Measurements from ENCODE around the gene BRAF.
"Not testable (repeated sequence)": the region's sequence is repeated elsewhere in the genome, so short reads cannot be mapped to it uniquely, and the experiment has no call there.

Gene BRAF

DNA sequence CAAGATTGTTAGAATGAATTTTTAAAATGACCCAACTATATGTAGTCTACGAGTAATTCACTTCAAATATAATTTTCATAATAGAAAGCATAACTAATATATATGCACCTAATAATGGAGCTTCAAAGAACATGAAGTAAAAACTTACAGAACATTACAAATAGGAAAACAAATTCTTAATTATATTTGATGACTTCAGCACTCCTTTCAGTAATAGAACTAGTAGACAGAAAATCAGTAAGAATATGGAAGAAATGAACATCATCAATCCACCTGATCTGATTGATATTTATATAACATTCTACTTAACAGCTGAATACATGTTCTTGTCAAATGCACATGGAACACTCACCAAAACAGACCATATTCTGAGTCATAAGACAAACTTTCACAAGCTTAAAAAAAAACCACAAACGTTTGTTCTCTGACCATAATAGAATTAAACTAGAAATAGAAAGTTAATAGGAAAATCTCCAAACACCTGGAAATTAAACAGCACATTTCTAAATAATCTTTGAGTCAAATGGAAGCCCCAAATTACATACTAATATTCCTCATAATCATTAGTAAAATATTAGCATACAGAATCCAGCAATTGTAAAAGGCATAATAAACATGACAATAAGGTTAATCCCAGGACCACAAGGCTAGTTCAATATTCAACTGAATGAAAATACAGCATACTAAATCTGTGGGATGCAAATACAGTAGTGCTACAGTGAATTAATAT, 48.0 kb downstream of the BRAF start:
- DNase-seq (ENCODE audit: low spot score): peak; percentile 52

DNA sequence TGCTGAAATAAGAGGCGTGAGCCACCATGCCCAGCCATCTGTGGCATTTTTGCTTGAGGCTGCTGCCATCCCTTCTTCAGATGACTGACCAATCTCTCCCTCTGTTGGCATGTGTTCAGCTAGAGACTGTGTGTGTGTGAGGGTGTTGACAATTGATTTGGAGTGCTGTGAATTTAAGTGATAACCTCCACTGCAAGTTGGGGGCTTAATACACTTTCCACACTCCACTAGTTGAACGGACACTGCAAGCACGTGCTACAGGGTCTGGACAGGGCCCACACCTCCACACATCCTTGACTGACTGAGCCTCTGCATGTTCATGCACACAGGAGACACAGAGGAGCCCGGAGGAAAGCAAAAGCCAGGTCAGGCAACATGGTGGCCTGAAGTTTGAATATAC, 51.3 kb downstream of the BRAF start:
- DNase-seq (ENCODE audit: low spot score): no peak

DNA sequence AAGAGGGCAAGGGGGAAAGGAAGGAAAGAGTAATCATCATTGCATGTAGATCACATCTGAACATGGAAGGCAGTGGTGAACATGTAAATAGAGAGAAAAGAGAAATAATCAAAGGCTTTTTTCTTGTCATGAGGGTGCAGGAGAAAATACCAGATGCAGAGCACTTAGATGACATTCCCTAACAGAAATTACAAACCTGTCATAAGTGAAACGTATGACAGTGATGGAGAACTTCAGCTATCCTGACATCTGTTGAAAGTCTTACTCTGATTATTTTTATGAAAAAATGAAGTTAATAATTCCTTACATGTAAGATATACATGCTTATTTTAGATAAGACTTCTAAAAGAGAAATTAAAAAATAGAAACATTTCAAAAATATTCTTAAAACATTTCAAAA, 54.7 kb downstream of the BRAF start:
- DNase-seq (ENCODE audit: low spot score): no peak

DNA sequence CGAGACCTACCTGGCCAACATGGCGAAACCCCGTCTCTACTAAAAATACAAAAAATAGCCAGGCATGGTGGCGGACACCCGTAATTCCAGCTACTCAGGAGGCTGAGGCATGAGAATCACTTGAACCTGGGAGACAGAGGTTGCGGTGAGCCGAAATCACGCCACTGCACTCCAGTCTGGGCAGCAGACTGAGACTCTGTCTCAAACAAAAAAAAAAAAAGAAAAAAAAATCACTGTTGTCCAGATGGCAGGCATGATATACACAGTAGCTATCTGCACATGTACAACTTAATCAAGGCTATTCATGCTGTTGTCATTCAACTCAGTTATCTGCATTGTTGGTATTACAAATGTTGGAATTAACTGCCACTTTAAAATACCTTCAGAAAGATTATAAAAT, 55.3 kb downstream of the BRAF start:
- no peak for DNase-seq (ENCODE audit: low spot score)

DNA sequence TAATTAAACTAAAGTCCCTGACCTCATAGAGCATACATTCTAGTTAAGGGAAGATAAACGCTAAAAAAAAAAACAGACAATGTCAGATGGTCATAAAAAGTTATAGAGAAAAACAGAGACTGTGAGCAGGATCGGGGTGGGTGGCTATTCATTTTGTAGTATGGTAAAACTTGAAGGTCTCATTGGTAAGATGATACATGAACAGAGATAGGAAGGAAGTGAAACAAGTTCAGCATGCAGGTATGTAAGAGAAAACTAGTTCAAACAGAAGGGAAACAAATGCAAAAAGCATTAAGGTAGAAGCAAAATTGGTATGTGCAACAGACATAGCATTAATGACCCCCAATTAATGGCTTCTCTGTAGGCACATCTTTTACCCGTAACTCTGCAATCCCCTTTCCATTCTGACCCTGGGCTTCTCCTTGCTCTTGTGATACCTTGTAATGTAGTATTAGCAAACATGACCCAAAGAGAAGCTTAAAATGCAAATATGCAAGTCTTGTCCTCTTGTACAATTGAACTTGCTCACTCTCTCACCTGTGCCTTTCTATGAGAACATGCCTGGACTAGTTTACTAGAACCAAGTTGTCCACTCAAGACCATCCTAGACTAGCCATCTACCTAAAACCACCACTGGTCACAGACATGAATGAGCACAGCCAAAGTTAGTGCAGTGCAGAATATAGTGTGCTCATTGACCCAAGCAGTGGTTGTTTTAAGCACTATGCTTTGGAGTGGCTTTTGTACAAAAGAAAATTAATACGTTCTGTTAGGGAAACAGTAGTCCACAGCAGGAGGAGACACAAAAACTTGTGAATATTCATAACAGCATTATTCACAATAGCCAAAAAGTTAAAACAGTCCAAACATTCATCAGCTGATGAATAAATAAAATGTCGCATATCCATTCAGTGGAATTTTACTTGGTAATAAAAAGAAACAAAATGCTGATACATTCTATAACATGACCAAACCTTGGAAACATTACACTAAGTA, 57.0 kb downstream of the BRAF start:
- no peak for DNase-seq (ENCODE audit: low spot score)

DNA sequence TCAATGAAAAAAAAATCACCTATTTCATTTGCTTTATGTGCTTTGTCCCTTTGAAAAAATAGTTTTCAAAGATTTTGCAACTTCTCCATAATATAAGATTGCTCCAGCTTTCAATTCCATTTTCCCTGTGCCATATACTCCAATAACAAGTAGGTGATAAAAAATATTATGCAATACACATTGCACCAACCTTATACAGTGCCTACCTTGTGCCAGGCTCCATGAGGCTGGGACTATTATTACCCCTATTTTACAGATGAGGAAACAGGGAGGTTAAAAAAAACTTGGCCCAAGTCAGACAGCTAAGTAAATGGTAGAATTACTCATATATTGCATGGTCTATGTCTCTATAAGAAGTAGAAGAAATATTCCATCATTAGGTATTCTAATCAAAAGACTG, 57.8 kb downstream of the BRAF start:
- DNase-seq (ENCODE audit: low spot score): no peak

DNA sequence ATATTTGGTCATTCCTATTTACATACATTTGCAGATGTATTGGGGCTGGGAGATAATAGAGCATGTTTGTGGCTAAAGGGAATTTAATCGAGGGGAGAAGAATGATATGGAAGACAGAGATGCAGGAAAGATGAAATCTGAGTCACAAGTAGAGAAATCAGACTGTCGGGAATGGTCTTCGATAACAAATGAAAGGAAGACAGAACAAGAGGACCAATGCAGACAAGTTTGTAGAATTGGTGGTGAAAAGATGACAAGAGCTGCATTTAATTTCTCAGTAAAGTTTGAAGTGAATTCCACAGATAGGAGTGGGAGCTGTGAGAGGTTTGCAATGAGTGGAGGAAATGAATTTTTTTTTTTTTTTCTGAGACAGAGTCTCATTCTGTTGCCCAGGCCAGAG, 60.0 kb downstream of the BRAF start:
- DNase-seq (ENCODE audit: low spot score): no peak

DNA sequence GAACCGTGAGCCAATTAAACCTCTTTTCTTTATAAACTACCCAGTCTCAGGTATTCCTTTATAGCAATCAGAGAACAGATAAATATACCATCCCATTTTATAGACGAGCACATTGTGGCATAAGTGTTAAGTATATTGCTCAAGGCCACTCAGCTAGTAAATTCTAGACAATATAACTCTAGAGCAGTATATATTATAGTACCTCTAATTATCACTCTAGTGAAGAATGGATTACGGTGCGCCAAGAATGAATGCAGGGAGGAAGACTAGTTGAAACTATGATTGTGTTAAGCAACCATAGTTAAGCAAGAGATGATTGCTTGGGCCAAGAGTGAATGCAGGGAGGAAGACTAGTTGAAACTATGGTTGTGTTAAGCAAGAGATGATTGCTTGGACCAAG, 60.9 kb downstream of the BRAF start:
- DNase-seq (ENCODE audit: low spot score): no peak

DNA sequence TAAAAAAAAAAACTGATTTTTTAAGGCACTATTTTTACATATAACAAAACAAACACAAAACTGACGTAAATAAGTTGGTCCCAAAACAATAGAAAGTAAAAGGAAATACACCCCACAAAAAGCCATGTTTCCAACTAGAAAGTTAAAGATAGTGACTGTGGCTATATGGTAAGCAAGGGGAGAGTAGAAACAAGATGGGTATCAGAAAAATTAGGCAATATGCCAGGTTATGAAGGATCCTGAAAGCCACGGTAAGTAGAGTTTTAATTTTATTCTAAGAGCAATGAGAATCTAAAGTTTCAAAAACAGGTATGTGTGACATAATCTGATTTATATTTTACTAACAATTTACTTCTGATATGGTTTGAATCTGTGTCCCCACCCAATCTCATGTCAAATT, 61.5 kb downstream of the BRAF start:
- DNase-seq (ENCODE audit: low spot score): no peak

DNA sequence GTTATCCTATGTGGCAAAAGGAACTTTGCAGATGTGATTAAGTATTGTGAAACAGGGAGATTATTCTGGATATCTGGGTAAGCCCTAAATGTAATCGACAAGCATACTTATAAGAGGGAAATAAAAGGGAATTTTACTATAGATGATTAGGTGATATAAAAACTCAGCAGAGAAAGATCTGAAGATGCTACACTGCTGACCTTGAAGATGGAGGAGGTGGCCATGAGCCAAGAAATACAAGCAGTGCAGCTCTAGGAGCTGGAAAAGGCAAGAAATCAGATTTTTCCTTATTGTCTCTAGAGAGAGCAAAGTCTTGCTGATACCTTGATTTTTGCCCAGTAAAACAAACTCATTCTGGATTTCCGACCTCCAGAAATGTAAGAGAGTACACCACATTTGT, 67.7 kb downstream of the BRAF start:
- no peak for DNase-seq (ENCODE audit: low spot score)

DNA sequence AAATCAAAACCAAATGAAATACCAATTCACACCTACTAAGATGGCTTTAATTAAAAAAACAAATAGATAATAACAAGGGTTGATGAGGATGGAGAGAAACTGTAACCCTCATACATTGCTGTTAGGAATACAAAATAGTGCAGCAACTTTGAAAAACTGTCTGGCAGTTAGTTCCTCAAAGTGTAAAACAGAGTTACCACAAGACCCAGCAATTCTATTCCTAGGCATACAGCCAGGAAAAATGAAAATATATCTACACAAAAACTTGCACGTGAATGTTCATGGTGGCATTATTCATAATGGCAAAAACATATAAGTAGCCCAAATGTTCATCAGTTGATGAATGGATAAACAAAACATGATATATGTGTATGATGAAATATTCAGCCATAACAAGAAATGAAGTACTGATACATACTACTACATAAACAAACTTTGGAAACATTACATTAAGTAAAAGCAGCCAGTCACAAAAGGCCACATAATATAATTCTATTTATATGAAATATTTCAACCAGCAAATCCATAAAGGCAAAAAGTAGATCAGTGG, 83.5 kb downstream of the BRAF start:
- no peak for DNase-seq (ENCODE audit: low spot score)

DNA sequence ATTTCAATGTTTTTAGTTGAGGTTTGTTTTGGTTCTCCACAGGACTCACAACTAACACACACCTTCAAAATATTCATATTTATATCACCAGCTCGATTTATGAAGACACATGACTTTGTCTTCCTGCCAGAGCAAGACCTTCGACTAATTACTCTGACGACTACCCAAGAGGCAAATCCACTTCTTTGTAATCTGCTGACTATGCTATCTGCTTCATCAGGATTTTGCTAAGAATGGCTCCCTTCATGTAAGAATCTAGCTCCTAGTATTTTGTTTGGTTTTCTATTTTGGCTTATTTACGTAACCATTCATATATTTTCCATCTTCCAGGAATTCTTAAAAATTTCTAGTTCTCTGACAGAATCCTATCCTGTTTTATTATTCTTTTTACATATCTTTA, 93.0 kb downstream of the BRAF start:
- no peak for DNase-seq (ENCODE audit: low spot score)

DNA sequence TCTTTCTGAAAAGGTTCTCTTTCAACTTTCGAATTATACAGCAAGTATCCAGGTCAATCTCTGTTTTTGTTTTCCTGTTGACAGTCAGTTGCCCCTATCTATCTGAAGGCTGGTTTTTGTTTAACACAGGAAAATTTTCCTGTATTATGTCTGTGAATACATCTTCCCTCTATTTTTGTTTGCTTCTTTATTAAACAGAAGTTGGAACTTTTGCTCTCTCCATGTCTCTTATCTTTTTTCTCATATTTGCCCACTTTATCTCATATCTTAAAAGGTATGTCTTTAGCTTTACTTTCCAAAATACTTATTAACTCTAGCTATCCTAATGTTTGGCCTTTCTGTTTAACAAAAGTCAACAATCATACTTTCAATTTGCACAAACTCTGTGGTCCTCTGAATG, 95.0 kb downstream of the BRAF start:
- no peak for DNase-seq (ENCODE audit: low spot score)

DNA sequence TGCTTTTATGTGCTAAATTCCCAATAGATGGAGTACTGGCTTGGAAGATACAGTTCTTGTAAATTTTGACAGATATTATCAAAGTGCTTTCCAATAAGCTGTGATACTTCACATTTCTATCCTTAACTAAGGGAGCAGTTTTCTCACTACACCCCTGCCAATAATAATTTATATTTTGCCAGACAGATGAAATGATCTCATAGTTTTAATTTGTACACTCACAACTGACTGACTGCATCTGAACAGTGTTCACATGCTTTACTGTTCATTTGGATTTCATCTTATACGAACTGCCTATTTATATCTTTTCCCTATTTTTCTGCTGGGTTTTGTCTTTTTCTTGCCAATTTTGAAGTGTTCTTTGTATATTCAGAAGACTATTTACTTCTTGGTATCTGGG, 96.0 kb downstream of the BRAF start:
- no peak for DNase-seq (ENCODE audit: low spot score)

DNA sequence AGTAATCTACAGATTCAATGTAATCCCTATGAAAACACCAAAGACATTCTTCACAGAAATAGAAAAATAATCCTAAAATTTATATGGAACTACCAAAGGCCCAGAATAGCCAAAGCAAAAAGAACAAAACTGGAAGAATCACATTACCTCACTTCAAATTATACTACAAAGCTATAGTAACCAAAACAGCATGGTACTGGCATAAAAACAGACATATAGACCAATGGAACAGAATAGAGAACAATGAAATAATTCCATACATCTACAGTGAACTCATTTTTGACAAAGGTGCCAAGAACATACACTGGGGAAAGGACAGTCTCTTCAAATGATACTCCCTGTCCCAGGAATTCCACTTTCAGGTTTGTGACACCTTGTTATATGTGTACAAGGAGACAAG, 107.3 kb downstream of the BRAF start:
- not testable (repeated sequence) for DNase-seq (ENCODE audit: low spot score)

DNA sequence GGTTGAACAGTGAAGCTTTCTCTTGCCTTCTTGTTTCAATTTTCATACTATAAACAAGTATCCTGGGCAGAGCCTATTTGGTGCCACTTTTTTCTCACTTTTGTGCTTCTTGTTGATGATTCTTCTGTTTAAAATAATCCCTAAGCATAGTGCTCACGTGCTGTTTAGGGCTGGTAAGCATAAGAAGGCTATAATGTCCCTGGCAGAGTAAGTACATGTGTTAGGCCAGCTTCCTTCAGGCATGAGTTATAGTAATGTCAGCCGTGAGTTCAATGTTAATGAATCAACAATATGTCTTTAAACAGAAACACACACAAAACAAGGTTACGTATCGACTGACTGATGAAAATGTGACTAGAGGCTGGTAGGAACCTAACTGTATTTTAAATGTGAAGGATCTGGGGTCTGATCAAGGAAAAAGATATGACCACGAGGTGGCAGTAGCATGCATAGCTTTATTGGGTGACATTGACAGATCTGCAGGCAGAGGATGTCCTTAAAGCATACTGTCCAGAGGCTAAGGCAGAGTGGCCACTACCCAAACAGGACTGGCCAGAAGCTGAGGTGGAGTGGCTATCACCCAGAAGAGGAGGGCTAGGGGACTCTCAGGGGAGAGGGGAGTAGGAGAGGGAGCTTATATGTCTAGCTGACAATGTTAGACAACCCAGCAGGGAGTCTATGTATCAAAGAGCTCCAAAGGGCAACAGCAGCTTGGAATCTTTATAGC, 113.7 kb downstream of the BRAF start:
- peak; percentile 65 for DNase-seq (ENCODE audit: low spot score)

DNA sequence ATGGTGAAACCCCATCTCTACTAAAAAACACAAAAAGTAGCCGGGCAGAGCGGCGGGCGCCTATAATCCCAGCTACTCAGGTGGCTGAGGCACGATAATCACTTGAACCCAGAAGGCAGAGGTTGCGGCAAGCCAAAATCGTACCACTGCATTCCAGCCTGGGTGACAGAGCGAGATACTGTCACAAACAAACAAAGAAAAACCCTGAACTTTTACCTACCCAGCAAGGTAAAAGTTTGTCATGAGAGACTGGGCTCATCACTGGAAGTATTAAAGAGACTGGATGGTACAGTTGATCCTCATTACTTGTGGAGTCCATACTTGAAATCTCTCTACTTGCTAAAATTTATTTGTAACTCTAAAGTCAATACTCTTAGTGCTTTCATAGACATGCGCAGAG, 114.3 kb downstream of the BRAF start:
- DNase-seq (ENCODE audit: low spot score): no peak

DNA sequence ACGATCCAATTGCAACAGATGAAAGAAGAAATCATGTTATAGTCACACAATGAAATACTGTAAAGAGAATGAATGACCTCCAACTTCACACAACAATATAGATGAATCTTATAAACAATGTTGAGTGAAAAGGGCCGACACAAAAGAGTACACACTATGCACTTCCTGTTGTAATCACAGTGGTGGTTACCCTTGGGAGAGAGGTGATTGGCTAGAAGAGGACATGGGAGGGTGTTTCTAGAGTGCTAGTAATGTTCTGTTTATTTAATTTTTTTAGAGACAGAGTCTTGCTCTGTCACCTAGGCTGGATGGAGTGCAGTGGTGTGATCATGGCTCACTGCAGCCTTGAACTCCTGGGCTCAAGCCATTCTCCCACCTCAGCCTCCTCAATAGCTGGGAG, 145.8 kb downstream of the BRAF start:
- no peak for DNase-seq (ENCODE audit: low spot score)

DNA sequence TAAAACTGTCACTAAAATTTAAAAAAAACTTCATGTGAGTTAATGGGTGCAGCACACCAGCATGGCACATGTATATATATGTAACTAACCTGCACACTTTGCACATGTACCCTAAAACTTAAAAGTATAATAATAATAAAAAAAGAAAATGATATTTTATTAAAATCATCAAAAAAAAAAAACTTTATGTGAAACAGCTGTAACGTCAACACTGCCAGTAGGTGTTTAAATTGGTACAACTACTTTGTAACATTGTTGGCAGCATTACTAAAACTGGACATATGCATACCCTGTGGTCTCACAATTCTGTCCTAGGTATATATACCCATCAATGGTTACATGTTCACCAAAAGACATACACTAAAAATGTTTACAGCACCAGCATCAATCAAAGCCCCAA, 146.2 kb downstream of the BRAF start:
- DNase-seq (ENCODE audit: low spot score): no peak

DNA sequence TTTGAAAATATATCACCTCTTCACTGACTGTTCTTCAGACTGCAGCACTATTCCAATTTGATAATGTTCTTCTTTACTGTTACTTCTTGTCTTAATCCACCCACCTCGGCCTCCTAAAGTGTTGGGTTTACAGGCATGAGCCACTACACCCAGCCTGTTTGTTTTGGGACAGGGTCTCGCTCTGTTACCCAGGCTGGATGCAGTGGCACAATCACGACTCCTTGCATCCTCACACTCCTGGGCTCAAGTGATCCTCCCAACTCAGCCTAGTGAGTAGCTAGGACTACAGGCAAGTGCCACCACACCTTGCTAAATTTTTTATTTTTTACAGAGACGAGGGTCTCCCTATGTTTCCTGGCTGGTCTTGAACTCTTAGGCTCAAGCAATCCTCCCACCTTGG, 150.4 kb downstream of the BRAF start:
- no peak for DNase-seq (ENCODE audit: low spot score)

DNA sequence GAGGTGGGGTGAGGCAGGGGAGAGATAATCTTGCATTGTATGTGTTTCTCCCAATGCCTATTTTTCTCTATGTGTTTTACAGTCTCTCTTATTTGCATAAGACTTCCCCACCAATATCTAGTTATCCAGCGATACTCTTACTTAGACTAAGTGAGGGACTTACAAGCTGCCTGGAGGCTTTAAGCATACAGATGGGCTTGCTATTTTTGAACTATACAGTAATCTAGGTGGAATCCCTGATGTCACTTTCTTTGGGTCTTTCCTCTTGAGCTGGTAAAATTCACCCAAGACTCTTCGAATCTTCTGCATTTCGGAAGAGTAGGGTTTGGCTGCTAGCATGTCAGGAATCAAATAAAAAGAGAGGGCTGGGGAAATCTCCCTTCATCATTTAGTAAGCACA, 151.6 kb downstream of the BRAF start:
- no peak for DNase-seq (ENCODE audit: low spot score)

DNA sequence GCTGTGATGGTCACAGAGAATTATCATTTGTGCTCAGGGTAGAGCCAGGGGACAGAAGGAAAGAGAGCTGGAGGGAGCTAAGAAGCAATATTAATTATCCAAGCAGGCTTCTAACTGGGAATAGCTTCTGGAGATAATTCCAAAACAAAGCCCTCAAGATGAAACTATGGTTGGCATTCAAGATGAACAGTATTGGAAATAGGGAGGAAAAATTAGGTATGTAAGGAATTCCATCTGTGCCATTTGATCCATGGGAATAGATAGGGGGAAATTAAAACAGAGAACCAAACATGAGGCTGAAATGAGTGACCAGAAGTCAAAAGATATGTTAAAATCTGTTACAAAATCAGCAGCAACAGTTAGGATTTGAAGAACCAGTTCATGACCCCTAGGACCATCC, 152.9 kb downstream of the BRAF start:
- DNase-seq (ENCODE audit: low spot score): no peak

All from SW480 (cell line).